ENCODE data around the gene TMEM92.

TMEM92 gene

GRCh38 chr17:50265212-50265611 is 9.1 kb upstream of the TMEM92 start:
- no peak overlapping the region for H3K14ac ChIP-seq (ENCODE audit: low read length)
- WGBS, 2 donors (ENCODE audit: extremely low coverage in 2 of 2, insufficient read length in 2 of 2, insufficient replicate concordance in 1 of 2), result no CpG with 5 or more reads among the region's 2 CpGs
- no peaks in the 10 kb centered on the region for H3K79me1 ChIP-seq (ENCODE audit: low read depth, low read length)
- H3K9me3 ChIP-seq (replicated peaks in 1 of 2; ENCODE audit: control insufficient read depth in 2 of 2, insufficient read depth in 1 of 2, low read depth in 1 of 2, low read length in 2 of 2), result no peaks in the 10 kb centered on the region
- peak overlapping the region; percentile 99 for H2BK15ac ChIP-seq (ENCODE audit: low read length)
- H2BK12ac ChIP-seq (ENCODE audit: low read length), result peak overlapping the region; percentile 64
- peak overlapping the region; percentile 89 for H2AK5ac ChIP-seq (ENCODE audit: low read depth, low read length)
- H3K4me1 ChIP-seq (ENCODE audit: control insufficient read depth in 2 of 2, insufficient read depth in 1 of 2, low read depth in 1 of 2, low read length in 2 of 2), result peaks cover 18 to 36% of the 10 kb centered on the region in 2 donors
- H3K27me3 ChIP-seq (ENCODE audit: control insufficient read depth in 3 of 3, insufficient read depth in 3 of 3, low read depth in 1 of 3, low read length in 3 of 3), result peaks cover 0 to 57% (median 0%) of the 10 kb centered on the region in 3 experiments
- H3K23ac ChIP-seq (ENCODE audit: low read depth, low read length, poor library complexity), result peak overlapping the region; percentile 30
- peak overlapping the region; percentile 68 for H3K9ac ChIP-seq (ENCODE audit: low read depth, low read length, poor library complexity)
- peak overlapping the region; percentile 17 for H2BK120ac ChIP-seq (ENCODE audit: low read depth, low read length)
- H2AFZ ChIP-seq (ENCODE audit: low read length), result no peak overlapping the region
- no peak overlapping the region for H3K4me2 ChIP-seq (ENCODE audit: insufficient read depth, low read length, poor library complexity, severe bottlenecking)
- H3K18ac ChIP-seq (ENCODE audit: low read length), result peak overlapping the region; percentile 81
- no peak overlapping the region for H4K91ac ChIP-seq (ENCODE audit: low read depth, low read length, poor library complexity)
- no peak overlapping the region for H4K8ac ChIP-seq (ENCODE audit: low read depth, low read length)
- H3K36me3 ChIP-seq (replicated peaks in 1 of 2; ENCODE audit: control insufficient read depth in 2 of 2, insufficient read depth in 2 of 2, low read length in 2 of 2), result no peaks in the 10 kb centered on the region
- DNase-seq (ENCODE audit: low spot score), result no peak
- no peak overlapping the region for H3K4me3 ChIP-seq (ENCODE audit: low read length in 2 of 2)
- no peak overlapping the region for H2BK5ac ChIP-seq (ENCODE audit: low read length)
- H3K27ac ChIP-seq (replicated peaks; ENCODE audit: low read length), result no peak overlapping the region
- H3K4ac ChIP-seq (ENCODE audit: low read length), result no peak overlapping the region

- H3K79me1 ChIP-seq (ENCODE audit: low read depth, low read length), result no peaks in the 10 kb centered on the region
- no peak overlapping the region for H3K27ac ChIP-seq (replicated peaks; ENCODE audit: low read length)
- H2BK5ac ChIP-seq (ENCODE audit: low read length), result no peak overlapping the region
- H4K91ac ChIP-seq (ENCODE audit: low read depth, low read length, poor library complexity), result peak overlapping the region; percentile 6
- DNase-seq (ENCODE audit: low spot score), result no peak
- peak overlapping the region; percentile 99 for H2BK15ac ChIP-seq (ENCODE audit: low read length)
- peak overlapping the region; percentile 17 for H2BK120ac ChIP-seq (ENCODE audit: low read depth, low read length)
- H3K4me2 ChIP-seq (ENCODE audit: insufficient read depth, low read length, poor library complexity, severe bottlenecking), result no peak overlapping the region
- no peaks in the 10 kb centered on the region for H3K9me3 ChIP-seq (replicated peaks in 1 of 2; ENCODE audit: control insufficient read depth in 2 of 2, insufficient read depth in 1 of 2, low read depth in 1 of 2, low read length in 2 of 2)
- H3K4ac ChIP-seq (ENCODE audit: low read length), result no peak overlapping the region
- H2BK12ac ChIP-seq (ENCODE audit: low read length), result peak overlapping the region; percentile 64
- no peak overlapping the region for H4K8ac ChIP-seq (ENCODE audit: low read depth, low read length)
- H3K18ac ChIP-seq (ENCODE audit: low read length), result peak overlapping the region; percentile 81
- WGBS, 2 donors (ENCODE audit: extremely low coverage in 2 of 2, insufficient read length in 2 of 2, insufficient replicate concordance in 1 of 2), result no CpG with 5 or more reads among the region's 10 CpGs
- no peak overlapping the region for H2AFZ ChIP-seq (ENCODE audit: low read length)
- peaks cover 0 to 57% (median 0%) of the 10 kb centered on the region in 3 experiments for H3K27me3 ChIP-seq (ENCODE audit: control insufficient read depth in 3 of 3, insufficient read depth in 3 of 3, low read depth in 1 of 3, low read length in 3 of 3)
- peaks cover 22 to 40% of the 10 kb centered on the region in 2 donors for H3K4me1 ChIP-seq (ENCODE audit: control insufficient read depth in 2 of 2, insufficient read depth in 1 of 2, low read depth in 1 of 2, low read length in 2 of 2)
- H3K4me3 ChIP-seq (ENCODE audit: low read length in 2 of 2), result no peak overlapping the region
- no peak overlapping the region for H3K9ac ChIP-seq (ENCODE audit: low read depth, low read length, poor library complexity)
- H3K14ac ChIP-seq (ENCODE audit: low read length), result no peak overlapping the region
- H3K36me3 ChIP-seq (replicated peaks in 1 of 2; ENCODE audit: control insufficient read depth in 2 of 2, insufficient read depth in 2 of 2, low read length in 2 of 2), result no peaks in the 10 kb centered on the region
- peak overlapping the region; percentile 89 for H2AK5ac ChIP-seq (ENCODE audit: low read depth, low read length)
- H3K23ac ChIP-seq (ENCODE audit: low read depth, low read length, poor library complexity), result no peak overlapping the region
Measured at GRCh38 chr17:50265690-50266315, 8.5 kb upstream of the TMEM92 start.

GRCh38 chr17:50266384-50267073 is 7.7 kb upstream of the TMEM92 start:
- Histone ChIP-seq H3K4me3 (ENCODE audit: low read length in 2 of 2) (no peak overlapping the region), H2BK120ac (ENCODE audit: low read depth, low read length) (no peak overlapping the region), H2BK12ac (ENCODE audit: low read length) (peak overlapping the region; percentile 64), H3K4me2 (ENCODE audit: insufficient read depth, low read length, poor library complexity, severe bottlenecking) (no peak overlapping the region), H3K18ac (ENCODE audit: low read length) (peak overlapping the region; percentile 91), H3K36me3 (replicated peaks in 1 of 2; ENCODE audit: control insufficient read depth in 2 of 2, insufficient read depth in 2 of 2, low read length in 2 of 2) (no peaks in the 10 kb centered on the region), H4K8ac (ENCODE audit: low read depth, low read length) (no peak overlapping the region), H3K27me3 (ENCODE audit: control insufficient read depth in 3 of 3, insufficient read depth in 3 of 3, low read depth in 1 of 3, low read length in 3 of 3) (peaks cover 0 to 55% (median 0%) of the 10 kb centered on the region in 3 experiments), H3K4me1 (ENCODE audit: control insufficient read depth in 2 of 2, insufficient read depth in 1 of 2, low read depth in 1 of 2, low read length in 2 of 2) (peaks cover 22 to 41% of the 10 kb centered on the region in 2 donors), H3K9ac (ENCODE audit: low read depth, low read length, poor library complexity) (no peak overlapping the region), H2AFZ (ENCODE audit: low read length) (no peak overlapping the region), H3K4ac (ENCODE audit: low read length) (peak overlapping the region; percentile 57), H2BK5ac (ENCODE audit: low read length) (peak overlapping the region; percentile 10), H4K91ac (ENCODE audit: low read depth, low read length, poor library complexity) (no peak overlapping the region), H2AK5ac (ENCODE audit: low read depth, low read length) (peak overlapping the region; percentile 66), H3K27ac (replicated peaks; ENCODE audit: low read length) (no peak overlapping the region), H3K9me3 (replicated peaks in 1 of 2; ENCODE audit: control insufficient read depth in 2 of 2, insufficient read depth in 1 of 2, low read depth in 1 of 2, low read length in 2 of 2) (no peaks in the 10 kb centered on the region), H3K23ac (ENCODE audit: low read depth, low read length, poor library complexity) (peak overlapping the region; percentile 67), H2BK15ac (ENCODE audit: low read length) (no peak overlapping the region), H3K79me1 (ENCODE audit: low read depth, low read length) (no peaks in the 10 kb centered on the region), H3K14ac (ENCODE audit: low read length) (peak overlapping the region; percentile 64)
- no CpG with 5 or more reads among the region's 13 CpGs for WGBS, 2 donors (ENCODE audit: extremely low coverage in 2 of 2, insufficient read length in 2 of 2, insufficient replicate concordance in 1 of 2)
- DNase-seq (ENCODE audit: low spot score), result no peak

GRCh38 chr17:50267074-50267841 is 7.0 kb upstream of the TMEM92 start:
- no peak overlapping the region for H2BK15ac ChIP-seq (ENCODE audit: low read length)

More at GRCh38 chr17:50267074-50267841, 7.0 kb upstream of the TMEM92 start:
- peaks cover 22 to 41% of the 10 kb centered on the region in 2 donors for H3K4me1 ChIP-seq (ENCODE audit: control insufficient read depth in 2 of 2, insufficient read depth in 1 of 2, low read depth in 1 of 2, low read length in 2 of 2)
- H3K79me1 ChIP-seq (ENCODE audit: low read depth, low read length), result no peaks in the 10 kb centered on the region
- peaks cover 0 to 52% (median 4%) of the 10 kb centered on the region in 3 experiments for H3K27me3 ChIP-seq (ENCODE audit: control insufficient read depth in 3 of 3, insufficient read depth in 3 of 3, low read depth in 1 of 3, low read length in 3 of 3)
- peak overlapping the region; percentile 52 for H2BK12ac ChIP-seq (ENCODE audit: low read length)
- H4K91ac ChIP-seq (ENCODE audit: low read depth, low read length, poor library complexity), result peak overlapping the region; percentile 76
- no peak overlapping the region for H2BK120ac ChIP-seq (ENCODE audit: low read depth, low read length)
- no peaks in the 10 kb centered on the region for H3K9me3 ChIP-seq (replicated peaks in 1 of 2; ENCODE audit: control insufficient read depth in 2 of 2, insufficient read depth in 1 of 2, low read depth in 1 of 2, low read length in 2 of 2)
- H2BK5ac ChIP-seq (ENCODE audit: low read length), result peak overlapping the region; percentile 10
- WGBS, 2 donors (ENCODE audit: extremely low coverage in 2 of 2, insufficient read length in 2 of 2, insufficient replicate concordance in 1 of 2), result no CpG with 5 or more reads among the region's 10 CpGs
- no peak overlapping the region for H3K9ac ChIP-seq (ENCODE audit: low read depth, low read length, poor library complexity)
- peak overlapping the region; percentile 66 for H2AK5ac ChIP-seq (ENCODE audit: low read depth, low read length)
- H3K27ac ChIP-seq (replicated peaks; ENCODE audit: low read length), result no peak overlapping the region
- H3K14ac ChIP-seq (ENCODE audit: low read length), result no peak overlapping the region
- H3K23ac ChIP-seq (ENCODE audit: low read depth, low read length, poor library complexity), result no peak overlapping the region
- peak overlapping the region; percentile 57 for H2AFZ ChIP-seq (ENCODE audit: low read length)
- no peak overlapping the region for H3K4me3 ChIP-seq (ENCODE audit: low read length in 2 of 2)
- peak overlapping the region; percentile 91 for H3K18ac ChIP-seq (ENCODE audit: low read length)
- no peaks in the 10 kb centered on the region for H3K36me3 ChIP-seq (replicated peaks in 1 of 2; ENCODE audit: control insufficient read depth in 2 of 2, insufficient read depth in 2 of 2, low read length in 2 of 2)
- no peak overlapping the region for H4K8ac ChIP-seq (ENCODE audit: low read depth, low read length)
- H3K4me2 ChIP-seq (ENCODE audit: insufficient read depth, low read length, poor library complexity, severe bottlenecking), result no peak overlapping the region
- DNase-seq (ENCODE audit: low spot score), result no peak
- no peak overlapping the region for H3K4ac ChIP-seq (ENCODE audit: low read length)
